ENCODE data around the gene RHOG. TPM values are rescaled to one million over a fixed set of nuclear protein-coding genes. Genes with fewer than 3 reads are reported as not detected.
A peak's percentile ranks its signal among the peaks of the same experiment; 100 is the strongest.

RHOG gene
- 14.9 and 20.2 TPM in 2 replicates for total RNA-seq (2014; rRNA removed; shearing (Covaris generic))

GRCh38 chr11:3840870-3841425 lies at the start of gene RHOG:
RHOG (minus strand) TSS chr11:3840959; CDS start chr11:3828138, 12,821 bp downstream.
- peak; percentile 99 for DNase-seq
- H3K36me3 ChIP-seq (replicated peaks; ENCODE audit: control insufficient read depth, insufficient read depth, low read length), result no peaks in the 10 kb centered on the region
- peak within 1 kb of the TSS; percentile 74 for H3K4me3 ChIP-seq (ENCODE audit: insufficient read depth, low read depth, low read length)
- H3K27me3 ChIP-seq (ENCODE audit: control insufficient read depth, insufficient read depth, low read length), result no peaks in the 10 kb centered on the region

- Histone ChIP-seq H3K4me3 (ENCODE audit: insufficient read depth, low read depth, low read length) (no peak overlapping the region), H3K27me3 (ENCODE audit: control insufficient read depth, insufficient read depth, low read length) (no peaks in the 10 kb centered on the region), H3K36me3 (replicated peaks; ENCODE audit: control insufficient read depth, insufficient read depth, low read length) (no peaks in the 10 kb centered on the region)
- no peak for DNase-seq
Observed at GRCh38 chr11:3890014-3890413, 49.3 kb upstream of the RHOG start.

GRCh38 chr11:3888876-3889275 lies 48.1 kb upstream of the RHOG start:
- Histone ChIP-seq H3K36me3 (replicated peaks; ENCODE audit: control insufficient read depth, insufficient read depth, low read length) (no peaks in the 10 kb centered on the region), H3K27me3 (ENCODE audit: control insufficient read depth, insufficient read depth, low read length) (no peaks in the 10 kb centered on the region), H3K4me3 (ENCODE audit: insufficient read depth, low read depth, low read length) (no peak overlapping the region)
- DNase-seq, result no peak

DNA sequence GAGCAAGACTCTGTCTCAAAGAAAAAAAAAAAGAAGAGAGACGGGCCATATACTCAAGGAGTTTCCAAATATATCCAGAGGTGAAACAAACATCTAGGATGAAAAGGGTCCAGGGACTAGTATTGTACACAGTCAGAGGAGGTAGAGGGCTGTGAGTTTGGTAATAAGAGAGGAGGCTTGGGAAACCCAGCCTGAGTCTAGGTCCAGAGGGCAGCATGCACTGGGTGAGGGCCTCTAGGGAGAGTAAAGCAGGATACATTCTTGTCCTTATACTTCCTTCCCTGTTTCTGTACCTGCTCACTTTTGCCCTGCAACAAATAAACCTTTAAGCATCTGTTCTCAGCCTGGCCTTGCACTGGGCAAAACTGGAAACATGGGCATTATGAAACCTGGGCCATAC lies 46.2 kb upstream of the RHOG start:
- H3K4me3 ChIP-seq (ENCODE audit: insufficient read depth, low read depth, low read length), result no peak overlapping the region
- DNase-seq, result no peak
- no peaks in the 10 kb centered on the region for H3K27me3 ChIP-seq (ENCODE audit: control insufficient read depth, insufficient read depth, low read length)
- no peaks in the 10 kb centered on the region for H3K36me3 ChIP-seq (replicated peaks; ENCODE audit: control insufficient read depth, insufficient read depth, low read length)

- H3K36me3 ChIP-seq (replicated peaks; ENCODE audit: control insufficient read depth, insufficient read depth, low read length), result no peaks in the 10 kb centered on the region
- DNase-seq, result no peak
- no peaks in the 10 kb centered on the region for H3K27me3 ChIP-seq (ENCODE audit: control insufficient read depth, insufficient read depth, low read length)
- H3K4me3 ChIP-seq (ENCODE audit: insufficient read depth, low read depth, low read length), result no peak overlapping the region
Observed at GRCh38 chr11:3885855-3886254, 45.1 kb upstream of the RHOG start.

DNA sequence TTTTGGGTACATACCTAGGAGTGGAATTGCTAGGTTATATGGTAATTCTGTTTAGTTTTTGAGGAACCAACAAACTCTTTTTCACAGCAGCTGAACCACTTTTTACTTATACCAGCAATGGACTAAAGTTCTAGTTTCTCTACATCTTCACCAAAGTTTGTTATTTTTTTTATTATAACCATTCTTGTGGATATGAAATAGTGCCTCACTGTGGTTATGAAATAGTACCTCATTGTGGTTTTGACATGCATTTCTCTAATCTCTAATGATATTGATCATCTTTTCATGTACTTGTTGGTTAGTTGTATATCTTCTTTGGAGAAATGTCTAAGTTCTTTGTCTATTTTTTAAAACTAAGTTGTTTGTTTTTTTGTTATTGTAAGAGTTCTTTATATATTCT lies 41.9 kb upstream of the RHOG start:
- Histone ChIP-seq H3K4me3 (ENCODE audit: insufficient read depth, low read depth, low read length) (no peak overlapping the region), H3K36me3 (replicated peaks; ENCODE audit: control insufficient read depth, insufficient read depth, low read length) (no peaks in the 10 kb centered on the region)

GRCh38 chr11:3880724-3881123 lies 40.0 kb upstream of the RHOG start:
- no peaks in the 10 kb centered on the region; the same call in 1 of the 2 replicates for H3K36me3 ChIP-seq (replicated peaks; ENCODE audit: control insufficient read depth, insufficient read depth, low read length)
- no peak overlapping the region for H3K4me3 ChIP-seq (ENCODE audit: insufficient read depth, low read depth, low read length)
- no peaks in the 10 kb centered on the region for H3K27me3 ChIP-seq (ENCODE audit: control insufficient read depth, insufficient read depth, low read length)
- no peak for DNase-seq

More for the DNA sequence above, 41.9 kb upstream of the RHOG start:
- no peaks in the 10 kb centered on the region for H3K27me3 ChIP-seq (ENCODE audit: control insufficient read depth, insufficient read depth, low read length)
- no peak for DNase-seq

DNA sequence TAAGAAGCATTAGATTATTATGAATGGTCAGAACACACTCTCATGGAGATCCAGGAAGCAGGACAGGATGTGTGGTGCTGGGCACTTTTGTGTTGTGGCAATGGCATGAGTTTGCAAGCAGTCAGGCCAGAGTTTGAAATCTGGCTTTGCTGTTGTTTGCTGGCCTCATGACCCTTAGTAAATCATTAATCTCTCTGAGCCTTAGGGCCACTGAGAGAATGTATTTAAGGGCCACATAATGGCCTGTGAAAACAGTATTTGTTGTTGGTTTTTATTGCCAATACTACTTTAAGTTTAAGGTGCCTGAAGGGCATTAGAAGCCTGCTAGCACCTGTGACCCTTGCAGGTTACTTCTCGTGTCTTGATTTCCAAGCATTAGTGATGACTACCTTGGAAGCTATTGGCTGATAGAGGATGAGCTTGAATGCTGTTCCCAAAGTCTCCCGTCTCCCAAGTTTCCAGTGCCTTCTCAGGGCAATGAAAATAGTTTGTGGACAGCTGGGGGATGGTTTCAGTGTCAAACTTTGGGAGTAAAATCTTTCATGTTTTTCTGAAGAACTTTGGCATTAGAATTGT lies 39.3 kb upstream of the RHOG start:
- H3K36me3 ChIP-seq (replicated peaks; ENCODE audit: control insufficient read depth, insufficient read depth, low read length), result no peaks in the 10 kb centered on the region; the same call in 1 of the 2 replicates
- DNase-seq, result no peak
- no peaks in the 10 kb centered on the region for H3K27me3 ChIP-seq (ENCODE audit: control insufficient read depth, insufficient read depth, low read length)
- no peak overlapping the region for H3K4me3 ChIP-seq (ENCODE audit: insufficient read depth, low read depth, low read length)

GRCh38 chr11:3879216-3879966 lies 38.6 kb upstream of the RHOG start:
- no peaks in the 10 kb centered on the region; the same call in 1 of the 2 replicates for H3K36me3 ChIP-seq (replicated peaks; ENCODE audit: control insufficient read depth, insufficient read depth, low read length)
- no peak overlapping the region for H3K4me3 ChIP-seq (ENCODE audit: insufficient read depth, low read depth, low read length)
- no peak for DNase-seq
- H3K27me3 ChIP-seq (ENCODE audit: control insufficient read depth, insufficient read depth, low read length), result no peaks in the 10 kb centered on the region

DNA sequence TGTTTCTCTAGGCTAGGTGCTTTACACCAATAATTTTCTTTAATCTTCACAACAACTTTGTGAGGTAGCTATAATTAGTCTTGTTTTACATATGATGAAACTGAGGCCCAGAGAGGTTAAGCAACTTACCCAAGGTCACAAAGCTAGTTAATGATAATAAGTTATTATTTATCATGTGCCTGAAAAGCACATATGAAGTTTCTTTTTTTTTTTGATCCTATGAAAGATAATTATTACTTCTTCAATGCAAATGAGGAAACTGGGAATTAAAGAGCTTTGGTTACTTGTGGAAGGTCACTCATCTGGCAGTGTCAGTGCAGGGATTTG lies 37.5 kb upstream of the RHOG start:
- no peaks in the 10 kb centered on the region; the same call in 1 of the 2 replicates for H3K36me3 ChIP-seq (replicated peaks; ENCODE audit: control insufficient read depth, insufficient read depth, low read length)
- no peak overlapping the region for H3K4me3 ChIP-seq (ENCODE audit: insufficient read depth, low read depth, low read length)
- no peaks in the 10 kb centered on the region for H3K27me3 ChIP-seq (ENCODE audit: control insufficient read depth, insufficient read depth, low read length)
- DNase-seq, result no peak

- no peak overlapping the region for H3K4me3 ChIP-seq (ENCODE audit: insufficient read depth, low read depth, low read length)
- H3K36me3 ChIP-seq (replicated peaks; ENCODE audit: control insufficient read depth, insufficient read depth, low read length), result no peaks in the 10 kb centered on the region; the same call in 1 of the 2 replicates
- H3K27me3 ChIP-seq (ENCODE audit: control insufficient read depth, insufficient read depth, low read length), result no peaks in the 10 kb centered on the region
- no peak for DNase-seq
Observed at GRCh38 chr11:3877364-3878257, 36.9 kb upstream of the RHOG start.

DNA sequence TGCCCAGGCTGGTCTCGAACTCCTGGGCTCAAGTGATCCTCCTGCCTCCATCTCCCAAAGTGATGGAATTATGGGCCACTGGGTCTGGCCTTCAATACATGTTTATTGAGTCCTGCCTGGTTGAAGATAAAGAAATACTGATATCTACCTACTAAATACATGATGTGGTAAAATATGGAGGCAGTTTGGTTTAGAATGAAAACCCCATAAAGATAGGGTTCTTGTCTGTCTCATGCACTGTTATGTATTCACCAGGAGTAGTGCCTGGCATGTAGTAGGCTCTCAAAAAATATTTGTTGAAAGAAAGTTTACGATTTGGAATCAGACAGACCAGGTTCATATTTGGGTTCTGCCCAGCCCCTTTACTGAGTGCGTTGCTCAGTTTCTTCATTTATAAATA lies 35.9 kb upstream of the RHOG start:
- H3K4me3 ChIP-seq (ENCODE audit: insufficient read depth, low read depth, low read length), result no peak overlapping the region
- H3K27me3 ChIP-seq (ENCODE audit: control insufficient read depth, insufficient read depth, low read length), result no peaks in the 10 kb centered on the region
- H3K36me3 ChIP-seq (replicated peaks; ENCODE audit: control insufficient read depth, insufficient read depth, low read length), result no peaks in the 10 kb centered on the region; the same call in 1 of the 2 replicates
- no peak for DNase-seq

- Histone ChIP-seq H3K4me3 (ENCODE audit: insufficient read depth, low read depth, low read length) (no peak overlapping the region), H3K27me3 (ENCODE audit: control insufficient read depth, insufficient read depth, low read length) (no peaks in the 10 kb centered on the region), H3K36me3 (replicated peaks; ENCODE audit: control insufficient read depth, insufficient read depth, low read length) (no peaks in the 10 kb centered on the region; the same call in 1 of the 2 replicates)
- DNase-seq, result no peak
Observed at GRCh38 chr11:3873712-3874349, 33.1 kb upstream of the RHOG start.

All from H7 (cell line).